ENCODE data around the gene ALPG. TPM values are rescaled to one million over a fixed set of nuclear protein-coding genes. Genes with fewer than 3 reads are reported as not detected.
"Not testable (repeated sequence)": the region's sequence is repeated elsewhere in the genome, so short reads cannot be mapped to it uniquely, and the experiment has no call there.

ALPG gene
- total and polyA plus RNA-seq, 2 of the 13 experiments (the other 11 are each of a cell fraction or from before 2014, with no cell fraction given): not detected

DNA sequence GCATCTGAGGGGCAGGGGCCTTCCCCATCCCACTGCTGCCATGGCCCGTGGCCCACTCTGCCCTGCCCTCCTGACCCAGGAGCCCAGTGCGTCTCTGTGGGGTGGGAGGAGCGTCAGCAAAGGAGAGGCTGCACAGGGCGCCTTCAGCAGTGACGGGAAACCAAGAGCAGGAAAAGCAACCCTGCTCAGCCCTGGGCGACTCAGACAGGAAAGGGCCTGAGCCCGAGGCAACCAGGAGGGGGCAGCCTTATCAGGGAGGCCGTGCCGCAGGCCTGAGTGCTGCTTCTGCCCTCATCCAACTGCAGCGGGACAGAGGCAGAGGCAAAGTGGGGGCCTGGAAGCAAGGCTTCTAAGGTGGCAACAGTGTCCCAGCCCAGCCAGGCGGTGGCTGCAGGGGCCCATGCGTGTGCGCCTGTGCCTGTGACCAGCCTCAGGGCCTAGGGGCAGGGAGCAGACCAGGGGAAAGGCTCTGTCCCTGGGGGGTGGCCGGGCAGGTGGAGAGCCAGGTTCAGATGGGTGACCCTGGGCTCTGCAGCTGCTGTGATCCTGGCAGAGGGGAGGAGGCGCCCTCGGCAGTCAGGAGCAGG lies 26.0 kb downstream of the ALPG start (continued):
- TF ChIP-seq PITX1 (CRISPR knock-in tag; IDR thresholded peaks at IDR 0.05) (0 out of 2 replicates have a peak, but pooled peaks have one; percentile 26), EZH2 (conservative IDR thresholded peaks at IDR 0.05; ENCODE audit: low read depth, low read length) (0 out of 2 replicates have a peak, but pooled peaks have one; percentile 45)

- H3K79me2 ChIP-seq (ENCODE audit: insufficient read depth, low read length); H4K20me1 ChIP-seq (ENCODE audit: insufficient read depth, low read length); H3K4me1 ChIP-seq (ENCODE audit: insufficient read depth, low read length); BruUV-seq (replicated peaks); H3K4me3 ChIP-seq (replicated peaks in 1 of 3; ENCODE audit: insufficient read depth in 1 of 3, low read depth in 2 of 3, low read length in 3 of 3); H3K9me3 ChIP-seq (ENCODE audit: low read length); H3K9ac ChIP-seq (ENCODE audit: insufficient read depth, low read depth, low read length); CTCF ChIA-PET (ENCODE audit: low intra/inter-chr PET ratio, low total read pairs); DNase-seq (ENCODE audit: low spot score); H3K27ac ChIP-seq (ENCODE audit: extremely low read length, insufficient read depth, low read length); H3K4me2 ChIP-seq (ENCODE audit: low read depth, low read length); H3K36me3 ChIP-seq (replicated peaks in 1 of 2; ENCODE audit: control insufficient read depth in 1 of 2, insufficient read depth in 2 of 2, low read length in 2 of 2); in situ Hi-C loops (cut with HindIII; ENCODE audit: extremely low pct_ligation_motif_present, low pct_unique_long_range_greater_than_20kb); intact Hi-C loops (cut with micrococcal nuclease; ENCODE audit: unreplicated experiment); ATAC-seq; POLR2A ChIA-PET; H2AFZ ChIP-seq (ENCODE audit: low read length): not testable (repeated sequence)
- WGBS (ENCODE audit: low lambda C conversion rate): 45% methylated on average over 8 of the region's 9 CpGs
- peak; percentile 48 for FAIRE-seq
- peaks cover 21 to 44% of the 10 kb centered on the region in 2 experiments for H3K27me3 ChIP-seq (ENCODE audit: control insufficient read depth in 1 of 2, insufficient read depth in 2 of 2, low read length in 2 of 2)
Observed at GRCh38 chr2:232433622-232434021, 27.0 kb downstream of the ALPG start.

GRCh38 chr2:232434091-232434490 lies 27.4 kb downstream of the ALPG start:
- intact Hi-C loops (cut with micrococcal nuclease; ENCODE audit: unreplicated experiment): no loop called here
- H3K4me1 ChIP-seq (ENCODE audit: insufficient read depth, low read length): no peaks in the 10 kb centered on the region
- BruUV-seq (replicated peaks): no TSS peak
- peaks cover 24 to 44% of the 10 kb centered on the region in 2 experiments for H3K27me3 ChIP-seq (ENCODE audit: control insufficient read depth in 1 of 2, insufficient read depth in 2 of 2, low read length in 2 of 2)
- H3K27ac ChIP-seq (ENCODE audit: extremely low read length, insufficient read depth, low read length): no peak overlapping the region
- no peak overlapping the region for H3K4me3 ChIP-seq (replicated peaks in 1 of 3; ENCODE audit: insufficient read depth in 1 of 3, low read depth in 2 of 3, low read length in 3 of 3)
- ChIA-PET CTCF (ENCODE audit: low intra/inter-chr PET ratio, low total read pairs) (no interaction called here), POLR2A (no interaction called here)
- no peak for TF ChIP-seq E2F2 (CRISPR knock-in tag; IDR thresholded peaks at IDR 0.05; ENCODE audit: borderline replicate concordance)
- no peak for TF ChIP-seq KMT2B (CRISPR knock-in tag; IDR thresholded peaks at IDR 0.05)
- TF ChIP-seq PLSCR1 (CRISPR knock-in tag; IDR thresholded peaks at IDR 0.05; ENCODE audit: borderline replicate concordance): no peak
- no peak for ATAC-seq
- DNase-seq (ENCODE audit: low spot score): no peak
- 14% methylated on average over 9 of the region's 9 CpGs for WGBS (ENCODE audit: low lambda C conversion rate)
- H3K36me3 ChIP-seq (replicated peaks in 1 of 2; ENCODE audit: control insufficient read depth in 1 of 2, insufficient read depth in 2 of 2, low read length in 2 of 2): no peaks in the 10 kb centered on the region
- in situ Hi-C loops (cut with HindIII; ENCODE audit: extremely low pct_ligation_motif_present, low pct_unique_long_range_greater_than_20kb): no loop called here
- no peak overlapping the region for H2AFZ ChIP-seq (ENCODE audit: low read length)
- no peak overlapping the region for H3K9ac ChIP-seq (ENCODE audit: insufficient read depth, low read depth, low read length)
- no peaks in the 10 kb centered on the region for H3K9me3 ChIP-seq (ENCODE audit: low read length)
- no peaks in the 10 kb centered on the region for H4K20me1 ChIP-seq (ENCODE audit: insufficient read depth, low read length)
- H3K79me2 ChIP-seq (ENCODE audit: insufficient read depth, low read length): no peaks in the 10 kb centered on the region
- FAIRE-seq: no peak
- no peak overlapping the region for H3K4me2 ChIP-seq (ENCODE audit: low read depth, low read length)

Measured in HepG2 (cell line).